Measurements from ENCODE around the gene ZNF536. TPM values are rescaled to one million over a fixed set of nuclear protein-coding genes. Genes with fewer than 3 reads are reported as not detected.
A peak's percentile ranks its signal among the peaks of the same experiment; 100 is the strongest.

Gene ZNF536
- total and polyA plus RNA-seq, 2 donors from 2014 or later, result 0.19 to 0.25 TPM

- Histone ChIP-seq H3K9ac (ENCODE audit: low read length in 3 of 3) (no peak overlapping the region), H3K36me3 (ENCODE audit: control insufficient read depth in 2 of 3, insufficient read depth in 3 of 3, low read length in 3 of 3) (no peaks in the 10 kb centered on the region), H3K4me3 (ENCODE audit: low read length in 3 of 3) (no peak overlapping the region), H3K27me3 (ENCODE audit: control insufficient read depth, insufficient read depth, low read length) (no peaks in the 10 kb centered on the region), H3K27ac (ENCODE audit: low read depth in 2 of 2, low read length in 2 of 2) (no peak overlapping the region), H3K4me1 (ENCODE audit: control insufficient read depth in 2 of 3, insufficient read depth in 2 of 3, low read depth in 1 of 3, low read length in 3 of 3) (no peaks in the 10 kb centered on the region), H3K9me3 (ENCODE audit: control insufficient read depth in 2 of 3, insufficient read depth in 1 of 3, low read length in 3 of 3) (no peaks in the 10 kb centered on the region)
- DNase-seq, result no peak
- no peak for TF ChIP-seq CTCF (IDR thresholded peaks at IDR 0.05; ENCODE audit: borderline replicate concordance, extremely low read depth, insufficient read depth)
- no peak for FAIRE-seq
- intact Hi-C loops (cut with DNase I), result no loop called here
Measured at GRCh38 chr19:30402436-30403202, 30.4 kb downstream of the ZNF536 start.

- H3K9ac ChIP-seq (ENCODE audit: low read length in 3 of 3), result no peak overlapping the region
- H3K4me3 ChIP-seq (ENCODE audit: low read length in 3 of 3), result no peak overlapping the region
- no peak for FAIRE-seq
- H3K27me3 ChIP-seq (ENCODE audit: control insufficient read depth, insufficient read depth, low read length), result no peaks in the 10 kb centered on the region
- intact Hi-C loops (cut with DNase I), result no loop called here
- H3K4me1 ChIP-seq (ENCODE audit: control insufficient read depth in 2 of 3, insufficient read depth in 2 of 3, low read depth in 1 of 3, low read length in 3 of 3), result no peaks in the 10 kb centered on the region
- peak in 3 of 5 donors; percentile 47 to 82 (median 50) for DNase-seq
- H3K27ac ChIP-seq (ENCODE audit: low read depth in 2 of 2, low read length in 2 of 2), result no peak overlapping the region
- H3K9me3 ChIP-seq (ENCODE audit: control insufficient read depth in 2 of 3, insufficient read depth in 1 of 3, low read length in 3 of 3), result no peaks in the 10 kb centered on the region
- no peaks in the 10 kb centered on the region for H3K36me3 ChIP-seq (ENCODE audit: control insufficient read depth in 2 of 3, insufficient read depth in 3 of 3, low read length in 3 of 3)
- TF ChIP-seq CTCF (IDR thresholded peaks at IDR 0.05; ENCODE audit: borderline replicate concordance, extremely low read depth, insufficient read depth), result no peak
Measured at GRCh38 chr19:30403203-30403985, 31.2 kb downstream of the ZNF536 start.

GRCh38 chr19:30406220-30407067 lies 34.3 kb downstream of the ZNF536 start:
- Histone ChIP-seq H3K4me3 (ENCODE audit: low read length in 3 of 3) (no peak overlapping the region), H3K27ac (ENCODE audit: low read depth in 2 of 2, low read length in 2 of 2) (no peak overlapping the region), H3K36me3 (ENCODE audit: control insufficient read depth in 2 of 3, insufficient read depth in 3 of 3, low read length in 3 of 3) (no peaks in the 10 kb centered on the region), H3K4me1 (ENCODE audit: control insufficient read depth in 2 of 3, insufficient read depth in 2 of 3, low read depth in 1 of 3, low read length in 3 of 3) (no peaks in the 10 kb centered on the region), H3K27me3 (ENCODE audit: control insufficient read depth, insufficient read depth, low read length) (no peaks in the 10 kb centered on the region), H3K9me3 (ENCODE audit: control insufficient read depth in 2 of 3, insufficient read depth in 1 of 3, low read length in 3 of 3) (no peaks in the 10 kb centered on the region), H3K9ac (ENCODE audit: low read length in 3 of 3) (no peak overlapping the region)
- FAIRE-seq (no peak), DNase-seq (peak in 3 of 5 donors; percentile 44 to 65 (median 60))
- intact Hi-C loops (cut with DNase I), result no loop called here
- peak; percentile 11 for TF ChIP-seq CTCF (IDR thresholded peaks at IDR 0.05; ENCODE audit: borderline replicate concordance, extremely low read depth, insufficient read depth)
